WTC11 (cell line): ENCODE measurements around the gene CIP2A. TPM values are rescaled to one million over a fixed set of nuclear protein-coding genes. Genes with fewer than 3 reads are reported as not detected.

Experiments used
- ATAC-seq: fragments of 200-7000 bp; cut with Tn5 transposase; 2 replicates; pipeline ENCODE4 v1.10.0; 2021; ENCODE audit warnings: mild to moderate bottlenecking, moderate library complexity
- CTCF ChIA-PET: fragments of 300-600 bp; sonication (Branson Sonifier 250); formaldehyde crosslinking; loops from one replicate; lab custom pipeline; 2021; ENCODE audit warnings: antibody characterized with exemption; lab: Charles Lee
- POLR2A ChIA-PET: fragments of 350-600 bp; sonication (Branson Sonifier 250); formaldehyde crosslinking; loops from one replicate; lab custom pipeline; 2021; ENCODE audit warnings: antibody characterized with exemption; lab: Charles Lee
- DNase-seq: peaks from one replicate; pipeline ENCODE4 v3.0.0; 2021; ENCODE audit warnings: low spot score
- H3K27ac Mint-ChIP-seq: 2 replicates; pipeline ENCODE4 v1.8.0; 2021; ENCODE audit warnings: mixed read lengths
- H3K27me3 Mint-ChIP-seq: 2 replicates; pipeline ENCODE4 v1.8.0; 2021; ENCODE audit warnings: low read depth, mild to moderate bottlenecking, moderate library complexity, mixed read lengths
- H3K36me3 Mint-ChIP-seq: 2 replicates; pipeline ENCODE4 v1.8.0; 2021; ENCODE audit warnings: mixed read lengths
- H3K4me1 Mint-ChIP-seq: 2 replicates; pipeline ENCODE4 v1.8.0; 2022; ENCODE audit warnings: mixed read lengths
- H3K4me3 Mint-ChIP-seq: 2 replicates; pipeline ENCODE4 v1.8.0; 2021; ENCODE audit warnings: mild to moderate bottlenecking, moderate library complexity, mixed read lengths
- H3K9me3 Mint-ChIP-seq: 2 replicates; pipeline ENCODE4 v1.8.0; 2021; ENCODE audit warnings: mixed read lengths
- AR ChIP-seq: fragments of 250-450 bp; sonication (Bioruptor Pico); IDR thresholded peaks from 2 replicates; pipeline ENCODE4 v1.9.0; 2021; ENCODE audit warnings: mild to moderate bottlenecking
- ATF2 ChIP-seq: sonication (generic); formaldehyde crosslinking; IDR thresholded peaks from 2 replicates; pipeline ENCODE4 v1.8.1; 2022; ENCODE audit warnings: low read depth, missing genetic modification reagents, borderline replicate concordance
- ATF6 ChIP-seq: sonication (generic); formaldehyde crosslinking; IDR thresholded peaks from 2 replicates; pipeline ENCODE4 v1.8.1; 2023; ENCODE audit warnings: mild to moderate bottlenecking, missing genetic modification reagents
- CBFB ChIP-seq: sonication (generic); formaldehyde crosslinking; IDR thresholded peaks from 2 replicates; pipeline ENCODE4 v1.8.1; 2022; ENCODE audit warnings: mild to moderate bottlenecking, low read depth, missing genetic modification reagents
- CREB1 ChIP-seq: sonication (generic); formaldehyde crosslinking; IDR thresholded peaks from 2 replicates; pipeline ENCODE4 v1.8.0; 2023; ENCODE audit warnings: mild to moderate bottlenecking, missing genetic modification reagents
- FOXK1 ChIP-seq: sonication (generic); formaldehyde crosslinking; IDR thresholded peaks from 2 replicates; pipeline ENCODE4 v1.8.0; 2022; ENCODE audit warnings: mild to moderate bottlenecking, moderate library complexity, missing genetic modification reagents
- FOXP1 ChIP-seq: sonication (generic); formaldehyde crosslinking; IDR thresholded peaks from 2 replicates; pipeline ENCODE4 v1.8.0; 2022; ENCODE audit warnings: missing genetic modification reagents, mild to moderate bottlenecking, moderate library complexity, borderline replicate concordance
- JAZF1 ChIP-seq: fragments of 250-450 bp; sonication (Bioruptor Pico); IDR thresholded peaks from 2 replicates; pipeline ENCODE4 v1.9.0; 2021; ENCODE audit warnings: moderate library complexity, mild to moderate bottlenecking, inconsistent platforms
- MYBL2 ChIP-seq: sonication (generic); formaldehyde crosslinking; IDR thresholded peaks from 2 replicates; pipeline ENCODE4 v1.8.1; 2023; ENCODE audit warnings: mild to moderate bottlenecking, moderate library complexity, missing genetic modification reagents
- NR3C1 ChIP-seq: sonication (generic); formaldehyde crosslinking; conservative IDR thresholded peaks from 2 replicates; pipeline ENCODE4 v1.8.1; 2023; ENCODE audit warnings: low read depth, mild to moderate bottlenecking, missing genetic modification reagents
- OVOL2 ChIP-seq: fragments of 250-450 bp; sonication (Bioruptor Pico); IDR thresholded peaks from 2 replicates; pipeline ENCODE4 v1.9.0; 2021; ENCODE audit warnings: mild to moderate bottlenecking, borderline replicate concordance
- PREB ChIP-seq: sonication (generic); formaldehyde crosslinking; IDR thresholded peaks from 2 replicates; pipeline ENCODE4 v1.8.1; 2022; ENCODE audit warnings: mild to moderate bottlenecking, missing genetic modification reagents, moderate library complexity, borderline replicate concordance
- USF1 ChIP-seq: sonication (generic); formaldehyde crosslinking; IDR thresholded peaks from 2 replicates; pipeline ENCODE4 v1.8.0; 2022; ENCODE audit warnings: mild to moderate bottlenecking, missing genetic modification reagents
- USF2 ChIP-seq: sonication (generic); formaldehyde crosslinking; IDR thresholded peaks from 2 replicates; pipeline ENCODE4 v1.8.1; 2023; ENCODE audit warnings: mild to moderate bottlenecking, missing genetic modification reagents, moderate library complexity
- ZNF121 ChIP-seq: sonication (generic); formaldehyde crosslinking; IDR thresholded peaks from 2 replicates; pipeline ENCODE4 v1.8.0; 2023; ENCODE audit warnings: missing genetic modification reagents
- ZNF396 ChIP-seq: fragments of 250-450 bp; sonication (Bioruptor Pico); IDR thresholded peaks from 2 replicates; pipeline ENCODE4 v1.8.0; 2021; ENCODE audit warnings: mild to moderate bottlenecking, moderate library complexity, borderline replicate concordance
- ZNF416 ChIP-seq: fragments of 250-450 bp; sonication (Bioruptor Pico); IDR thresholded peaks from 2 replicates; pipeline ENCODE4 v1.9.0; 2021; ENCODE audit warnings: mild to moderate bottlenecking, inconsistent platforms
- ZNF532 ChIP-seq: fragments of 250-450 bp; sonication (Bioruptor Pico); IDR thresholded peaks from 2 replicates; pipeline ENCODE4 v1.9.0; 2021; ENCODE audit warnings: mild to moderate bottlenecking, borderline replicate concordance
- ZNF671 ChIP-seq: fragments of 250-450 bp; sonication (Bioruptor Pico); IDR thresholded peaks from 2 replicates; pipeline ENCODE4 v1.8.0; 2021; ENCODE audit warnings: mild to moderate bottlenecking
- total RNA-seq: library from RNA; stranded (reverse); gene quantifications from 3 replicates; pipeline ENCODE4 v1.2.3, GENCODE V29; 2021

The CIP2A gene
- total RNA-seq, 1 experiment from 2014 or later, result 32.8 TPM

GRCh38 chr3:108610651-108611050, 21.4 kb upstream of the CIP2A start:
- no peak overlapping the region for H3K4me3 Mint-ChIP-seq
- no peak overlapping the region for H3K27ac Mint-ChIP-seq
- POLR2A ChIA-PET, result no interaction called here
- CTCF ChIA-PET, result no interaction called here
- peaks cover 3% of the 10 kb centered on the region; the same call in 1 of the 2 replicates for H3K36me3 Mint-ChIP-seq
- DNase-seq (no peak), ATAC-seq (no peak)
- TF ChIP-seq ZNF416 (CRISPR knock-in tag) (no peak), ATF2 (CRISPR knock-in tag) (no peak), FOXP1 (no peak), PREB (no peak), ZNF121 (CRISPR knock-in tag) (no peak), USF2 (CRISPR knock-in tag) (no peak), FOXK1 (CRISPR knock-in tag) (no peak), MYBL2 (CRISPR knock-in tag) (no peak), ZNF671 (CRISPR knock-in tag) (no peak), JAZF1 (CRISPR knock-in tag) (no peak), ZNF532 (CRISPR knock-in tag) (no peak), ZNF396 (no peak), AR (CRISPR knock-in tag) (no peak), OVOL2 (CRISPR knock-in tag) (no peak), USF1 (no peak), ATF6 (CRISPR knock-in tag) (no peak), NR3C1 (CRISPR knock-in tag) (no peak), CREB1 (CRISPR knock-in tag) (no peak), CBFB (CRISPR knock-in tag) (no peak)
- no peaks in the 10 kb centered on the region for H3K27me3 Mint-ChIP-seq
- H3K9me3 Mint-ChIP-seq, result no peaks in the 10 kb centered on the region
- H3K4me1 Mint-ChIP-seq, result peaks cover 13% of the 10 kb centered on the region
